ENCODE data around the gene TAC1.
A peak's percentile ranks its signal among the peaks of the same experiment; 100 is the strongest.

Gene TAC1, protein sequence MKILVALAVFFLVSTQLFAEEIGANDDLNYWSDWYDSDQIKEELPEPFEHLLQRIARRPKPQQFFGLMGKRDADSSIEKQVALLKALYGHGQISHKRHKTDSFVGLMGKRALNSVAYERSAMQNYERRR

DNA sequence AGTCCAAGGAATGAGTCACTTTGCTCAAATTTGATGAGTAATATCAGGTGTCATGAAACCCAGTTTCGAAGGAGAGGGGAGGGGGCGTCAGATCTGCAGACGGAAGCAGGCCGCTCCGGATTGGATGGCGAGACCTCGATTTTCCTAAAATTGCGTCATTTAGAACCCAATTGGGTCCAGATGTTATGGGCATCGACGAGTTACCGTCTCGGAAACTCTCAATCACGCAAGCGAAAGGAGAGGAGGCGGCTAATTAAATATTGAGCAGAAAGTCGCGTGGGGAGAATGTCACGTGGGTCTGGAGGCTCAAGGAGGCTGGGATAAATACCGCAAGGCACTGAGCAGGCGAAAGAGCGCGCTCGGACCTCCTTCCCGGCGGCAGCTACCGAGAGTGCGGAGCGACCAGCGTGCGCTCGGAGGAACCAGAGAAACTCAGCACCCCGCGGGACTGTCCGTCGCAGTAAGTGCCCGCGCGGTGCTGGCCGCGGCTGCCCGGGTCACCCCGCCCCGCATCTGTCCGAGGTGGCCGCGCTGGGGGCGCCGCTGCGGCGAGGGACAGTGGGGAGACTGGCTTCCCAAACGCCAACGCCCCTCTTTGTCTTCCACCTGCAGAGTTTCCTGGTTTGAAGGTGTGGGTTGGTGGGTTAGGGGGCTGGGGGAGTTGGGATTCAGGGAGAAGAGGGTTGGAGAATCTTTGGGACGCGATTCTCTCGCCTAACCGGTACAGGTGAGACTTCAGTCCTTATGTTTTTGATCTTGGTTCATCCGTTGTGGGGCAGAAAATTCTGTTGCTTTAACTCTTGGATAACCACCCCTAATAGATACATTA is at the start of gene TAC1:
TAC1 (plus strand) TSS at position 351 of the 829 bp plus-strand sequence. CDS start 527 bp downstream, outside the sequence.
- Histone ChIP-seq H3K27ac (ENCODE audit: low read length) (no peak within 1 kb of the TSS), H3K36me3 (ENCODE audit: control insufficient read depth in 2 of 2, insufficient read depth in 2 of 2, low read length in 2 of 2) (no peaks in the 10 kb centered on the region), H3K4me3 (ENCODE audit: low read length in 2 of 2) (peak within 1 kb of the TSS; percentile 54 to 64), H3K9ac (ENCODE audit: low read length in 2 of 2) (no peak within 1 kb of the TSS), H3K4me1 (ENCODE audit: control insufficient read depth, insufficient read depth, low read length) (peaks cover 8% of the 10 kb centered on the region), H3K9me3 (ENCODE audit: control insufficient read depth in 2 of 2, low read length in 2 of 2) (no peaks in the 10 kb centered on the region), H3K27me3 (ENCODE audit: control insufficient read depth in 1 of 2, insufficient read depth in 2 of 2, low read length in 2 of 2) (peaks cover 19 to 44% of the 10 kb centered on the region in 2 donors)

- Histone ChIP-seq H3K9me3 (ENCODE audit: control insufficient read depth in 2 of 2, low read length in 2 of 2) (no peaks in the 10 kb centered on the region), H3K9ac (ENCODE audit: low read length in 2 of 2) (no peak overlapping the region), H3K27ac (ENCODE audit: low read length) (no peak overlapping the region), H3K36me3 (ENCODE audit: control insufficient read depth in 2 of 2, insufficient read depth in 2 of 2, low read length in 2 of 2) (no peaks in the 10 kb centered on the region), H3K27me3 (ENCODE audit: control insufficient read depth in 1 of 2, insufficient read depth in 2 of 2, low read length in 2 of 2) (no peaks in the 10 kb centered on the region), H3K4me1 (ENCODE audit: control insufficient read depth, insufficient read depth, low read length) (no peaks in the 10 kb centered on the region), H3K4me3 (ENCODE audit: low read length in 2 of 2) (no peak overlapping the region)
Measured at GRCh38 chr7:97685952-97686351, 45.9 kb upstream of the TAC1 start.

- no peak overlapping the region for H3K9ac ChIP-seq (ENCODE audit: low read length in 2 of 2)
- no peaks in the 10 kb centered on the region for H3K9me3 ChIP-seq (ENCODE audit: control insufficient read depth in 2 of 2, low read length in 2 of 2)
- no peaks in the 10 kb centered on the region for H3K27me3 ChIP-seq (ENCODE audit: control insufficient read depth in 1 of 2, insufficient read depth in 2 of 2, low read length in 2 of 2)
- H3K4me3 ChIP-seq (ENCODE audit: low read length in 2 of 2), result no peak overlapping the region
- no peak overlapping the region for H3K27ac ChIP-seq (ENCODE audit: low read length)
- no peaks in the 10 kb centered on the region for H3K36me3 ChIP-seq (ENCODE audit: control insufficient read depth in 2 of 2, insufficient read depth in 2 of 2, low read length in 2 of 2)
- no peaks in the 10 kb centered on the region for H3K4me1 ChIP-seq (ENCODE audit: control insufficient read depth, insufficient read depth, low read length)
Measured at GRCh38 chr7:97693586-97693985, 38.3 kb upstream of the TAC1 start.

GRCh38 chr7:97694355-97694754 is 37.5 kb upstream of the TAC1 start:
- Histone ChIP-seq H3K9me3 (ENCODE audit: control insufficient read depth in 2 of 2, low read length in 2 of 2) (no peaks in the 10 kb centered on the region), H3K36me3 (ENCODE audit: control insufficient read depth in 2 of 2, insufficient read depth in 2 of 2, low read length in 2 of 2) (no peaks in the 10 kb centered on the region), H3K4me1 (ENCODE audit: control insufficient read depth, insufficient read depth, low read length) (no peaks in the 10 kb centered on the region), H3K27me3 (ENCODE audit: control insufficient read depth in 1 of 2, insufficient read depth in 2 of 2, low read length in 2 of 2) (no peaks in the 10 kb centered on the region), H3K9ac (ENCODE audit: low read length in 2 of 2) (no peak overlapping the region), H3K27ac (ENCODE audit: low read length) (no peak overlapping the region), H3K4me3 (ENCODE audit: low read length in 2 of 2) (no peak overlapping the region)

GRCh38 chr7:97697396-97697795 is 34.5 kb upstream of the TAC1 start:
- no peak overlapping the region for H3K27ac ChIP-seq (ENCODE audit: low read length)
- no peaks in the 10 kb centered on the region for H3K36me3 ChIP-seq (ENCODE audit: control insufficient read depth in 2 of 2, insufficient read depth in 2 of 2, low read length in 2 of 2)
- H3K27me3 ChIP-seq (ENCODE audit: control insufficient read depth in 1 of 2, insufficient read depth in 2 of 2, low read length in 2 of 2), result no peaks in the 10 kb centered on the region
- no peak overlapping the region for H3K4me3 ChIP-seq (ENCODE audit: low read length in 2 of 2)
- H3K4me1 ChIP-seq (ENCODE audit: control insufficient read depth, insufficient read depth, low read length), result no peaks in the 10 kb centered on the region
- no peaks in the 10 kb centered on the region for H3K9me3 ChIP-seq (ENCODE audit: control insufficient read depth in 2 of 2, low read length in 2 of 2)
- no peak overlapping the region for H3K9ac ChIP-seq (ENCODE audit: low read length in 2 of 2)

- no peak overlapping the region for H3K9ac ChIP-seq (ENCODE audit: low read length in 2 of 2)
- H3K36me3 ChIP-seq (ENCODE audit: control insufficient read depth in 2 of 2, insufficient read depth in 2 of 2, low read length in 2 of 2), result no peaks in the 10 kb centered on the region
- H3K27me3 ChIP-seq (ENCODE audit: control insufficient read depth in 1 of 2, insufficient read depth in 2 of 2, low read length in 2 of 2), result no peaks in the 10 kb centered on the region
- no peak overlapping the region for H3K27ac ChIP-seq (ENCODE audit: low read length)
- no peaks in the 10 kb centered on the region for H3K4me1 ChIP-seq (ENCODE audit: control insufficient read depth, insufficient read depth, low read length)
- no peak overlapping the region for H3K4me3 ChIP-seq (ENCODE audit: low read length in 2 of 2)
- H3K9me3 ChIP-seq (ENCODE audit: control insufficient read depth in 2 of 2, low read length in 2 of 2), result no peaks in the 10 kb centered on the region
Measured at GRCh38 chr7:97722386-97722785, 9.5 kb upstream of the TAC1 start.

DNA sequence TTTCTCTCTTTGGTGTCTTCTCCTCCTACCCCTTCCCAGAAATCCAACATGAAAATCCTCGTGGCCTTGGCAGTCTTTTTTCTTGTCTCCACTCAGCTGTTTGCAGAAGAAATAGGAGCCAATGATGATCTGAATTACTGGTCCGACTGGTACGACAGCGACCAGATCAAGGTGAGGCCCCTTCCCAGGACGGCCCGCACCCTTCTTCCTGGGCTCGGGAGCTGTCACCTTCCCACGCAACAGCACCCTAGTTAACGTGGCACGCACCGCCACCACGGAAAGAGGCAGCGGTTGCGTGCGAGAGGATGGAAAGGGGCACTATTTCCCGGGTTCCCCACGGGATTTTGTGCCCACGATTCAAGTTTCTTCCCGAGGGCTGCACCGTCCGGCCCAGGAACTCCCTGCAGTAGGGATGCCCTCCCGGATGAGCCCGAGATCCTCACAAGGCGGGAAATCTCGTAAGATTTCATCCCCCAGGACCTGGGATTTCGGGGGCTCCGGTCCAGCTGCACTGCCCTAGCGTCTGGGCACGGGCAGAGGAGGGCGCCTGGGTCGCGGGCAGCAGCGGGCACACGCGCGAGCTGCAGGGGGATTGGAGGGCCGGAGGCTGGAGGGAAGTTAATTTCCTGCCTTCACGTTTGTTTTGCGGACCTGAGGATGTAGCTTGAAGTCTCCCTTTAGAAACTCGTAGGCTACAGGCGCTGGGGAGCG is 834 bp downstream of the TAC1 start:
- Histone ChIP-seq H3K9me3 (ENCODE audit: control insufficient read depth in 2 of 2, low read length in 2 of 2) (no peaks in the 10 kb centered on the region), H3K27me3 (ENCODE audit: control insufficient read depth in 1 of 2, insufficient read depth in 2 of 2, low read length in 2 of 2) (peaks cover 19 to 44% of the 10 kb centered on the region in 2 donors), H3K36me3 (ENCODE audit: control insufficient read depth in 2 of 2, insufficient read depth in 2 of 2, low read length in 2 of 2) (no peaks in the 10 kb centered on the region), H3K4me3 (ENCODE audit: low read length in 2 of 2) (peak overlapping the region; percentile 54 to 64), H3K9ac (ENCODE audit: low read length in 2 of 2) (no peak overlapping the region), H3K4me1 (ENCODE audit: control insufficient read depth, insufficient read depth, low read length) (peaks cover 8% of the 10 kb centered on the region), H3K27ac (ENCODE audit: low read length) (no peak overlapping the region)

DNA sequence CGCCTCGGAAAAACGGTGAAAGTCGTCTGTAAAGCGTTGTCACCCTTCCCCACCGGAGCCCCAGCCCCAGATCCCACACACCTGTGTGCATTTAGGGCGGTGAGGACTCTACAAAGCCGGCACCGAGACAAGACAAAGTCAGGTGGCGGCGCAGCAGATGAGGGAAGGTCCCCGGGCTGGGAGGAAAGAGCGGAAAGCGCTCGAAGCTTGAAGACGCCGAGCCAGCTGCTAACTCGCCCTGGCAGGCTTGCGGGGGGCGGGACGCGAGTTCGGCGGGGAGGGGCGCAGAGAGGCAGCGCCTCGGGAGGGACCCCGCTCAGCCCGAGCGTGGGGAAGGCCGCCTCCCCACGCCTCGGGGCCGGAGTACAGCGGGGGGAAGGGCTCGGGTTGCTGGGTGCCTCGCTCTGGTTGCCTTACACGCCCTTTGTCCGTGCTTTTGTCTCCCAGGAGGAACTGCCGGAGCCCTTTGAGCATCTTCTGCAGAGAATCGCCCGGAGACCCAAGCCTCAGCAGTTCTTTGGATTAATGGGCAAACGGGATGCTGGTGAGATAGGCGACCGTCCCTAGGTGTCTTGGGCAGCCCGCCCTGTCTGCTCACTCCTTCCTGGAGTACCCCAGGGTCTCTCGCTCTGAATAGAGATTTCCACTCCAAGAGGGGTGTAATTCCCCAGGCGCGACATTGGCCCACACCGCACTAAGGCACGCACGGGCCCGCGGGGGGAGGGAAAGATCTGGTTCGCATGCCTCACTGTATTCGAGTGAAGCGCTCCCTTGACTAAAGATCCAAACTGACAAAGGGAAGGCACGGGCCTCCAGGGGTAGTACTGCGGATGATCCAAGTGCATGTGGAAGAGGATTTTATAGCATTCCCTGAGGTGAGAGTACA is 1.6 kb downstream of the TAC1 start:
- Histone ChIP-seq H3K9me3 (ENCODE audit: control insufficient read depth in 2 of 2, low read length in 2 of 2) (no peaks in the 10 kb centered on the region), H3K27ac (ENCODE audit: low read length) (no peak overlapping the region), H3K4me3 (ENCODE audit: low read length in 2 of 2) (peak overlapping the region; percentile 54 to 60), H3K4me1 (ENCODE audit: control insufficient read depth, insufficient read depth, low read length) (peaks cover 8% of the 10 kb centered on the region), H3K36me3 (ENCODE audit: control insufficient read depth in 2 of 2, insufficient read depth in 2 of 2, low read length in 2 of 2) (no peaks in the 10 kb centered on the region), H3K9ac (ENCODE audit: low read length in 2 of 2) (no peak overlapping the region), H3K27me3 (ENCODE audit: control insufficient read depth in 1 of 2, insufficient read depth in 2 of 2, low read length in 2 of 2) (peaks cover 19 to 42% of the 10 kb centered on the region in 2 donors)

GRCh38 chr7:97734255-97734654 is 2.4 kb downstream of the TAC1 start:
- H3K4me3 ChIP-seq (ENCODE audit: low read length in 2 of 2), result peak overlapping the region in 1 of 2 donors; percentile 54
- H3K36me3 ChIP-seq (ENCODE audit: control insufficient read depth in 2 of 2, insufficient read depth in 2 of 2, low read length in 2 of 2), result no peaks in the 10 kb centered on the region
- H3K9me3 ChIP-seq (ENCODE audit: control insufficient read depth in 2 of 2, low read length in 2 of 2), result no peaks in the 10 kb centered on the region
- H3K27ac ChIP-seq (ENCODE audit: low read length), result no peak overlapping the region
- H3K9ac ChIP-seq (ENCODE audit: low read length in 2 of 2), result no peak overlapping the region
- H3K4me1 ChIP-seq (ENCODE audit: control insufficient read depth, insufficient read depth, low read length), result peaks cover 8% of the 10 kb centered on the region
- peaks cover 19 to 41% of the 10 kb centered on the region in 2 donors for H3K27me3 ChIP-seq (ENCODE audit: control insufficient read depth in 1 of 2, insufficient read depth in 2 of 2, low read length in 2 of 2)

GRCh38 chr7:97735075-97735474 is 3.2 kb downstream of the TAC1 start:
- peaks cover 19 to 41% of the 10 kb centered on the region in 2 donors for H3K27me3 ChIP-seq (ENCODE audit: control insufficient read depth in 1 of 2, insufficient read depth in 2 of 2, low read length in 2 of 2)
- no peak overlapping the region for H3K4me3 ChIP-seq (ENCODE audit: low read length in 2 of 2)

More at GRCh38 chr7:97735075-97735474, 3.2 kb downstream of the TAC1 start:
- peaks cover 8% of the 10 kb centered on the region for H3K4me1 ChIP-seq (ENCODE audit: control insufficient read depth, insufficient read depth, low read length)
- no peaks in the 10 kb centered on the region for H3K9me3 ChIP-seq (ENCODE audit: control insufficient read depth in 2 of 2, low read length in 2 of 2)
- H3K27ac ChIP-seq (ENCODE audit: low read length), result no peak overlapping the region
- H3K9ac ChIP-seq (ENCODE audit: low read length in 2 of 2), result no peak overlapping the region
- no peaks in the 10 kb centered on the region for H3K36me3 ChIP-seq (ENCODE audit: control insufficient read depth in 2 of 2, insufficient read depth in 2 of 2, low read length in 2 of 2)
